Breast epithelium (tissue), 3 donors: ENCODE results near the gene ZNF383.
A peak's percentile ranks its signal among the peaks of the same experiment; 100 is the strongest.

Experiments used
- POLR2A ChIP-seq: fragments of 450-650 bp; IDR thresholded peaks from one replicate; pipeline ENCODE4 v1.6.1; 2016; ENCODE audit warnings: antibody characterized with exemption, mild to moderate bottlenecking, moderate library complexity
- POLR2AphosphoS5 ChIP-seq, 3 donors: sonication (generic); formaldehyde crosslinking; IDR thresholded peaks; one replicate each; pipeline ENCODE4 v1.6.1; 2017; ENCODE audit warnings: antibody characterized with exemption in 3 of 3
- TF ChIP-seq, protein P1 (sequence below), 3 donors: fragments of 450-650 bp; IDR thresholded peaks; one replicate each; pipeline ENCODE4 v1.5.1; 2016 to 2017; ENCODE audit warnings: antibody characterized with exemption in 3 of 3, mild to moderate bottlenecking in 3 of 3, moderate library complexity in 3 of 3

DNA sequence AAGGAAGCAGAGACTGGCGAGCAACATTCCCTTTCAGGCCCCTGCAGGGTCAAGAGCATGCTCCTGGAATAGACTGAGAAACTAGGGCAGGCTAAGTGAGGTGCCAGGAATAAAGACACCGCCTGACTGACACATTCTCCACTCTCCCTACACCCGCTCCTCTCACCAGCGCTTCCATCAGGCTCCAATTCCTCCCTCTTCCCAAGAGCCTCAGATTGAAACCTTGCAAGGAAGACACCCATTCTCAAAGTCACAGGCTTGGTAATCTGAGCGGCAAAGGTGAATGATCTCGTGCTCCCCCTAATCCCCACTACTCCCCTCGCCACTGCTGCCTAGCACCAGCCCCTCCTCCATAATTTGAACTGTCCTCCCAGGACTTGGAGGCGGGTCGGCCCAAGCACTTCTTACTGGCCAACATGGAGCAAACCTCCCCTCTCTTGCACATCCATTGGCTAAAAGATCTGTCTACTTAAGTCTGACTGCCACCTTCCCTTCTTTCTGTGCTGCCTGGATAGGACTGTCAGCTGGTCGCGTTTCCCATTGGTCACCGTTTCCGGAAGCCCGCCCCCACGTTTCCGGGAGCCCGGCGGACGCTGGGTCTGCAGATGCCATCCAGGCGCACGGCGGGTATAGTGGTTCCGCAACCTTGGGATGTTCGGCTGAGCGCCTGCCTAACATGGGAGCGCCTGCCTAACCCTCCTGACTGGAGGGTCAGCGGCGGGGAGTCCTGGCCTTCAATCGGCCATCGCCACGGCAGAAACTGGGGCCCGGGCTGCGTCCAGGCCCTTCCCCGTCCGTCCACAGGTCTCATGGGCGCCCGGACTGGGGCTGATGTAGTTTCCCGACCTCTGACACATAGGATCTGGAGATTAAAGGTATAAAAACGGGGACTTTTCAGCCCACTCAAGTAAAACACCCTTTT, 33.6 kb downstream of the ZNF383 start:
- TF ChIP-seq, protein P1, sequence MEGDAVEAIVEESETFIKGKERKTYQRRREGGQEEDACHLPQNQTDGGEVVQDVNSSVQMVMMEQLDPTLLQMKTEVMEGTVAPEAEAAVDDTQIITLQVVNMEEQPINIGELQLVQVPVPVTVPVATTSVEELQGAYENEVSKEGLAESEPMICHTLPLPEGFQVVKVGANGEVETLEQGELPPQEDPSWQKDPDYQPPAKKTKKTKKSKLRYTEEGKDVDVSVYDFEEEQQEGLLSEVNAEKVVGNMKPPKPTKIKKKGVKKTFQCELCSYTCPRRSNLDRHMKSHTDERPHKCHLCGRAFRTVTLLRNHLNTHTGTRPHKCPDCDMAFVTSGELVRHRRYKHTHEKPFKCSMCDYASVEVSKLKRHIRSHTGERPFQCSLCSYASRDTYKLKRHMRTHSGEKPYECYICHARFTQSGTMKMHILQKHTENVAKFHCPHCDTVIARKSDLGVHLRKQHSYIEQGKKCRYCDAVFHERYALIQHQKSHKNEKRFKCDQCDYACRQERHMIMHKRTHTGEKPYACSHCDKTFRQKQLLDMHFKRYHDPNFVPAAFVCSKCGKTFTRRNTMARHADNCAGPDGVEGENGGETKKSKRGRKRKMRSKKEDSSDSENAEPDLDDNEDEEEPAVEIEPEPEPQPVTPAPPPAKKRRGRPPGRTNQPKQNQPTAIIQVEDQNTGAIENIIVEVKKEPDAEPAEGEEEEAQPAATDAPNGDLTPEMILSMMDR (IDR thresholded peaks at IDR 0.05) = no peak
- peak in 2 of 3 donors; percentile 13 to 69 for TF ChIP-seq POLR2AphosphoS5 (IDR thresholded peaks at IDR 0.05)
- no peak for TF ChIP-seq POLR2A
